Measurements from ENCODE around the gene KSR1.

The KSR1 gene

DNA sequence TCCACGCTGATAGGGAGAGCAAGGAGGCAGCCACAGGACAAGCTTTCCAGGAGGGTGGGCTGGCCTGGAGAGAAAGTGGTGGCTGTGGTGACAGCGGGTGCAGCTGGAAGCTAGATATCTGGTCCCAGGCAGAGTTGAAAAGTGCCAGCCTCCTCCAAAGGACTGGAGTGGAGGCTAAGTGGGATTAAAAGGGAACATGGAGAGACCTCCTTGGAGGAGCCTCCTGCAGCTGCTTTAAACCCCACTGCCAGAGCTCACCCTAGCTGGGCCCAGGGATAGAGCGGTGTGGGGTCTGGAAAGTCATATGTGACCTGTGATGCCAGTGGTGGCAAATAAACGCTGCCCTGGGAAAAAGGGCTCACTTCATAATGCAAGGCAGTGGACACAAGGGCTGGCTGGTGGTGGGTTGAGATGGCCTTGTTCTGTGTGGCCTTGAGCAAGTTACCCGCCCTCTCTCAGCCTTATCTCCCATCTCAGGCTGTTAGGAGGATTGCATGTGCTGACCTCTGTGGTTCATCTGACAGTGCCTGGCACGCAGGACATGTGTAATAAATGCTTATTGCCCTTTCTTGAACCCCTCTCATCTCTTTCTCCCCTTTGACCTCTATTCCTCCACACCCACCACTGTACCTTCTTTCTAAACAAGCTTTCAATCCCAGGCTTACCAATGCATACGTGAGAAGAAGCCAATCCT, 113.8 kb downstream of the KSR1 start:
- DNase-seq (ENCODE audit: low spot score) = no peak

DNA sequence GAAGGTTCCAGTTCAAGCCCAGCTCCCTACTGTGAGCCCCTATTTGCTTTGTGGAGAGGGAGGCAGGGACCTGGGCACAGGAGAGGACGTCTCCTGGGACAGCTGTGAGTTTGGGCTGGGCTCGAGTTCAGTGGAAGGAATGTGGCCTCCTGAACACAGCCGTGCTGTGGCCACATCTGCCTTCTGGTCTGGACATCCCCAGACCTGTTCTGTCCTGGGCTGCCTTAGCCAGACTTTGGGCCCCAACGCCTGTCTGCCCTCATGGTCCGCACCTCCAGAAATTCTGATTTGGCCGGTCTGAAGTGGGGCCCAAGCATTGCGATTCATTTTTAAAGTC, 114.3 kb downstream of the KSR1 start:
- no peak for DNase-seq (ENCODE audit: low spot score)

DNA sequence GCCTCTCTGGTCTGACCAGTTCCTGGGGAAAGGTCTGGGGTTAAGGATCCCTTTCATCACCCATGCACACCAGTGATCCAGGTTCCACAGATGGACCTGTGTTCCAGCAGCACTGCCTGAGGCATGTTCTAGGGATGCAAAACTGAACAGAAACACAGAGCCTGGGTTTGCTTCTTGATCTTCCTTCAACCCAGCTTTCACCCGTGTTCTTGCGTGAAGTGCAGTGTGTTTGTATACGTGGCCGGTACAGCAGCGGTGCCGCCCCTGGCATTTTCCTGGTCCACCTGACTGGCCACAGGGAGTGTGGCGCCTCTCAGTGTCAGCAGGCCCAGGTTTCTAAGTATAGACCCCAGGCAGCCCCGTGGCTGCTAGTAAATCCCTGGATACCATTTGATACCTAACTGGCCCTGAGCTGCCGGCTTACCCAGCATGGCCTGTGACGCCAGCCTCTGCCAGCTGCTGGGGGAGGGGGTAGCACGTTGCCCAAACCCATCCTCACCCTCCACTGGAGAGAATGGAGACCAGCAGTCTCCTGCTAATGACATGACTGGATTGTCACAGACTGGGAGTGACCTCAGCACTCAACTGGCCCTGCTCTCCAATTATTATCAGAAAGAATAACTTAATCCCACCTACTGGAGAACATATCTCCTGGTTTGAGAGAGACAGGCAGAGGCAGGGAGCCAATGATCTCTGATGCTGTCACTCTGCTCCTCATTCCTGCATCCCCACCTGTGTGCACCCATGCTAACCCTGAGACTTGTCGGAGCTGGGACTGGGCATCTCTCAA, 115.5 kb downstream of the KSR1 start:
- DNase-seq (ENCODE audit: low spot score) = no peak

DNA sequence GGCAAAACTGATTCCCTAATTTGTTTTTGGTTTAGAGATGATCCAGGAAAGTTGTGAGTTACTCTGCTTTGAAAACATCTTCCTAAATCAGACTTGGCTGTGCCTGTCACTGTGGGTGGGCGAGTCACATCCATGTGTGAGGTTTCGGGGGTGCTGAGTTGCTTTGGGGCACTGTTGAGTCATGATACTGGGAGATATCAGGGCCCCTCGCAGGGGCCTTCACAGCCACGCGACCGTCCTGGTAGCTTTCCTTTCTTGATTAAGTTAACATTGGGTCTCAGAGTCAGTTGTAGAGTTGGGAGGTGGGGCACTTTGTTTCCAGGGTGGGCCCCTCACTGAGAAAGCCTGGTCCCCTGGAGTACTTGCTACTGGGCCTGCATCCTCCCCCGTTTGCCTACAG, 116.4 kb downstream of the KSR1 start:
- no peak for DNase-seq (ENCODE audit: low spot score)

DNA sequence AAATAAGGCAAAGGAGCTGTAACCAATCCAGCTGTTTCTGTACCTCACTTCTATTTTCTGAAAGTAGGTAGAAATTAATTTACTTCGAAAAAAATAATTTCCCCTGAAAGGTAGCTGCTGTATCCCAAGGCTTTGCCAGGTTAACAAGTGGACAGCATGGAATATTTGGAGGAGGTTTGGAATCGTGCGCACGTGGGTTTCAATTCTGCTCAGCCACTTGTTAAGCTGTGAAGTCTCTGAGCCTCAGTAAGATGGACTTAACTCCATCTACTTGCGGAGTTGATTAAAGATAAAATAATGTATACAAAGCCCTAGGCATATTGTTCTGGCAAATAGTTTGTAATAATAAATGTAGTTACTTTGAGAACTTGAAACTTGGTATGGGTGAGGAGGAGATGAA, 117.3 kb downstream of the KSR1 start:
- DNase-seq (ENCODE audit: low spot score) = no peak

DNA sequence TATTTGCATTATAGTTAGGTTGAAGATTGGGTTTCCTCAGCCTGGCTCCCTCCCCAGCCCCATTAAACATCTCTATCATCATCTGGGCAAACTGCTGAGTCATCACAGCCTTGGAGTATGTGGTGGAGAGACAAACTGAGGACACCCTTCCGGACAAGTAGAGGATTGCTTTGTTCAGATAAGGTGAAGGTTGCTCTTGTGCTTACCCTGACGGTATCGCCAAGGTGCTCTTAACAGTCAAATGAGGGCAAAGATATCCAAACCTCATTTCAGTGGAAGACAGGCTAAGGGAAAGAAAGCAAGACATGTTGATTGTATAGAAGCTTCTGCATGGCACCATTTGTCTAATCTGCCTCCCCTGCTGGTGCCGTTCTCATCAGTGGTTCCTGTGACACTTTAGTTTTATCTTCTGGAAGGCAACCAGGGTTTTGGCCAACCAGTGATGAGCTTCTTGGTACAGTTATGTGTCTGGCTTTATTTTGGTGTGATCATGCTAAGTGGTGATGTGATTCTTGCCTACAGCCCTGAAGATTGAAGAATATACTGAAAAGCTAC, 117.8 kb downstream of the KSR1 start:
- DNase-seq (ENCODE audit: low spot score) = no peak

DNA sequence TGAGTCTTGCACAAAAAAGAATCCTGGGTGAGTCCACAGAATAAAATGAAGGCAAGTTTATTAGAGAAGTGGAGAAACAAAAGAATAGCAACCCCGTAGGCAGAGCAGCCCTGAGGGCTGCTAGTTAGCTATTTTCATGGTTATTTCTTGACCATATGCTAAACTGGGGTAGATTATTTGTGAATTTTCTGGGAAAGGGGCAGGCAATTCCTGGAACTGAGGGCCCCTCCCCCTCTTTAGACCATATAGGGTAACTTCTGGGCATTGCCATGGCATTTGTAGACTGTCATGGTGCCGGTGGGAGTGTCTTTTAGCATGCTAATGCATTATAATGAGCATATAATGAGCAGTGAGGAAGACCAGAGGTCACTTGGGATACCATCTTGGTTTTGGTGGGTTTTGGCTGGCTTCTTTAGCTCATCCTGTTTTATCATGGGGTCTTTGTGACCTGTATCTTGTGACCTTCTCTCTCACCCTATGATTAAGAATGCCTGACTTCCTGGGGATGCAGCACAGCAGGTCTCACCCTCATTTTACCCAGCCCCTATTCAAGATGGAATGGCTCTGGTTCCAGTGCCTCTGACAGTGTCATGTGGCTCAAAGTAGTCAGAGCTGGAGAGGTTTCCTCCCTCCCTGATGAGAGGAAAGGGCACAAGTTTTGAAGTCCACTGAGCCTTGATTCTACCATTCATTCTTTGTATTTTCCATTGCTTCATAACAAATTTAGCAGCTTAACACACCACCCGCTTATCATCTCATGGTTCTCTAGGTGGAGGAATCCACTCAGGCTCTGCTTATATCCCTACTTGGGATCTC, 119.1 kb downstream of the KSR1 start:
- DNase-seq (ENCODE audit: low spot score) = no peak

DNA sequence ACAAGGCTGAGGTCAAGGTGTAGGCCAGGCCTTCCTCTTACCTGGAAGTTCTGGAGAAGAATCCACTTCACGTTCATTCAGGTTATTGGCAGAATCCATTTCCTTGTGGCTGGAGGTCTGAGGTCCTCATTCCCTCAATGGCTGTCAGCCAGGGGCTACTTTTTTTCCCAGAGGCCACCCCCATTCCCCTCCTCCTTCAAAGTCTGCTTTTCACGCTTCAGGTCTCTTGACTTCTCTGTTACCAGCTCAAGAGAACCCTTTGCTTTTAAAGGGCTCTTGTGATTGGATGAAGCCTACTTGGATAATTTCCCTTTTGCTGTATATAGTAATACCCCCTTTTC, 119.6 kb downstream of the KSR1 start:
- DNase-seq (ENCODE audit: low spot score) = no peak

DNA sequence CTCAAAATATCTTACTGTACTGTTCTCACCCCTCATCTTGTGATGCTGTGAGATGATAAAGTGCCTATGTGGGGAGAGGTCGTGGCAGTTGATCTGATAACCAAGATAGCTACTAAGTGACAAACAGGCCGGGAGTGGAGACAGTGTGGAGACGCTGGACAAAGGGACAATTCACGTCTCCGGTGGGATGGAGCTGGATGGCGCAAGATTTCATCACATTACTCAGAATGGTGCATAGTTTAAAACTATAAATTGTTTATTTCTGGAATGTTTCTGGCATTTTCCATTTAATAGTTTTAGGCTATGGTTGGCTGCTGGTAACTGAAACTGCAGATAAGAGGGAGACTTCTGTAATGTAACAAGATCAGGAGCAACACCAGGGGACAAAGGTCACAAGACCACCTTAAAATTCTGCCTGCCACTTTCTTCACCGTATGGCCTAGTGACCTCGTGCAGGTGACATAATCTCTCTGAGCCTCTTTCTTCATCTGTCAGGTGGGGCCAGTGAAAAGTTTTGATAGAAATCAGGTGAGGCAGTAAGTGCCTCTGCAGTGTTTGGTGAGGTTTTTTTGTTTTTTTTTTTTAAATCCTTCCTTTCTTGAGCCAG, 120.3 kb downstream of the KSR1 start:
- DNase-seq (ENCODE audit: low spot score) = no peak

DNA sequence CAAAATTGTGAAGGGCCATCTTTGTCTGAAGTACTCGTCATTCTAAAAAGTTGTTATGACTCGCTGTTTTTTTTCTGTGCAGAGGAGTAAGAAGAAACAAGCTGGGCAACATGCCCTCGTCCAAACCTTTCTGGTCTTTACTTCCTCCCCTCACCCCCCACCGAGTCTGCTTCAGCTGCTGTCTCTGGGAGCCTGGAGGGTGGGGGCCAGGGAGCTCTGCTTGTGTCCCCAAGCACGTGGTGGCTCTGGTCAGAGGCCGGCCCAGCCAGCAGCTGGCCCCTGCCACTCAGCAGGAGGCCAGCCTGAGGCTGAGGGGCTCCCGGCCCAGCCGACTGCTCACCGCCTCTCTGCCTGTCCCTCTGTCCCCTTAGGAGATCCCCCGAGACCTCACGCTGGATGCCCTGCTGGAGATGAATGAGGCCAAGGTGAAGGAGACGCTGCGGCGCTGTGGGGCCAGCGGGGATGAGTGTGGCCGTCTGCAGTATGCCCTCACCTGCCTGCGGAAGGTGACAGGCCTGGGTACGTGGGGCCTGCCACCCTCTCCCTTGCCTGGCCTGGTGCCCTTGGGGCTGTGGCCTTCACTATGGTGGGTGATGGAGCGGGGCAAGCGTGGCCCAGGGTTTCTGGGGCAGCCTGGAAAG, 121.0 kb downstream of the KSR1 start:
- DNase-seq (ENCODE audit: low spot score) = peak; percentile 83

DNA sequence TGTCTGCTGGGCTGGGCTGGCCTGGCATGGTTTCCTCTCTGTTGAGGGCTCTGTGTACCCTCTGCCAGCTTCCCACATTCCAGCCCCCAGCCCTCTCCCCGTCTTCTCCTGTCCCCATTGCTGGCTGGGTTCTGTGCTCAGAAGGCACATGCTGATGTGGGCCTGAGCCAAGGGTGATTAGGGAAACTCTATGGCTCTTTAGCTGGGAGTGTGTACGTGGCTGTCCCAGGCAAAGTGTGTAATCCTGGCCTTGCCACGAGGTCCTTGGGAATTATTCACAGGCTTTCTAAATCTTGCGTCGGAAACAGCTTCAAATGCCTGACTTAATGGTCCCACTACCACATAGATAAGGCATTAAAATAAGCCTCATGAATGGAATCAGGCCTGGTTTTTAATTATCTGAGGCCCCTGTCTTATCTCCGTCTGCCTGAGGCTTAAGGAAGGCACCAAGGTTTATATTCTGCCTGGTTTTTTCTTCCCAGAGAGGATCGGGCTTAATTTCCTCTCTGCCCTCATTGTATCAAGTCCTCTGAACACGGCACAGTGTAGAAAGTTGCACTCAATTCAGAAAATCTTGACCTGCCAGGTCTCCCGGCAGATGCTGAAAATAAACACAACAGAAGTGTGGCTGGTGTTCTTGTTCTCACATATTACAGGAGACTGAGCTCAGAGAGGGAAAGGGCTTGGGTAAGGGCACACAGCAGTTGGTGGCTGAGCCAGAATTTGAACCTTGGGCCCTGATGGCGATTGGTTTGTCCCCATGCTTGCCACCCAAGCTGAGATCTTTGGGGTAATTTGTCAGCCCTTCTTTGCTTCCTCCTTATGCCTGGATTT, 121.9 kb downstream of the KSR1 start:
- no peak for DNase-seq (ENCODE audit: low spot score)

DNA sequence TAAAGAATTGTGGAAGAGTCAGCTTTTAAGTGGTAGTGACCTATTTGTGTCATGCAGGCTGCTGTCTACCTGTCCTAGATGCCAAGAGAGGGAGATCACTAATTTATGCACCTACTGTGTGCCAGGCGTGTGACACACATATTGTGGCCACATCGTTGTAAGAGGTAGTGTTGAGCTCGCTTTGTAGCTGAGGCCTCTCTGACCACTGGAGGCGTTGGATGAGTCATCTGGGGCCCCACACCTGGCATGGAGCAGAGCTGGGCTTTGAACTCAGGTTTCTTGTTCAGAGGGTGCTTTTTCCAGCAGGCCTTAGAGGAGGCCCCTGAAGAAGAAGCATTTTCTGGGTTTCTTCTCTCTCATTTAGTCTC, 122.5 kb downstream of the KSR1 start:
- no peak for DNase-seq (ENCODE audit: low spot score)

DNA sequence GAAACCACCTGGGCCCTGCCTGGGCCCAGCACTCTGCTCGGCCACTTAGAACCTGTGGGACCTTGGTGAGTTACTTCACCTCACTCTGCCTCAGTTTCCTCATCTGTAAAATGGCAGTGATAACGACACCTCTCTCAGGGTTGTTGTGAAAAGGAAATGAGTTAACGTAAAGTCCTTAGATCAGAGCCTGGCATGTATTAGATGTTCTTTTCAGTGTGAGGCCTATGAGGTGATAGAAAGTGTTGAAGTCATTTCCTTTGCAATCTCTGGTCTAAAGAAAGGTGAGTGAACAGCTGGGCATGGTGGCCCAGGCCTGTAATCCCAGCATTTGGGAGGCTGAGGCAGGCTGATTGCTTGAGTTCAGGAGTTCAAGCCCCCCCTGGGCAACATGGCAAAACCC, 123.1 kb downstream of the KSR1 start:
- DNase-seq (ENCODE audit: low spot score) = no peak

DNA sequence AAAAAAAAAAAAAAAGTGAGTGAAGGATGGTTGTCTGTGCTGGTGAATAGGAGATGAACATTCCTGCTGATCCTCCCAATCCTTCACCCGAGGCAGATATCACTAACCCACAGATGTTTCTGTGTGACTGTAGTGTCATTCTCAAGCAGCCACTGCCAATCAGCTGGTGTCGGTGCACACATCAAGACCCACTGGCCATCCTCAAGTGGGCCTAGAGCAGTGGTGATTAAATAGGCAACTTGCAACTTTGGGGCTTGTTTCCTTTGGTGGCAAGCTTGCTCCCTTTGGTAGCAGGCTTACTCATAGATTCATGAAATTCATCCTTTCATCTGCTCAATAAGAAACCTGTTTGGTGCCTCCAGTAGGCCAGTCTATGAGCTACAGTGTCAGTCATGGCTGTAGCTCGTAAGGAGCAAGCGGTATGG, 123.7 kb downstream of the KSR1 start:
- DNase-seq (ENCODE audit: low spot score) = no peak

DNA sequence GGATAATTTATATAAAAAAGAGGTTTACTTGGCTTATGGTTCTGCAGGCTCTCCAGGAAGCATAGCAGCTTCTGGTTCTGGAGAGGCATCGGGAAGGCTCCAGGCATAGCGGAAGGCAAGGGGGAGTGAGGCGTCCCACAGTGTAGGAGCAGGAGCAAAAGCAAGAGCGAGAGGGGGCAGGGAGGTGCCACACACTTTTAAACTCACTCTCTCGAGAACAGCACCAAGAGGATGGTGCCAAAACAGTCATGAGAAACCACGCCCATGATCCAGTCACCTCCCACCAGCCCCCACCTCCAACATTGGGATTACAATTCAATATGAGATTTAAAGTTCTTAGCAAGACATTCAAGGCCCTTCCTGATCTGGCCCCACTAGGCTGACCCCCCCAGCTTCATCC, 124.8 kb downstream of the KSR1 start:
- DNase-seq (ENCODE audit: low spot score) = no peak

DNA sequence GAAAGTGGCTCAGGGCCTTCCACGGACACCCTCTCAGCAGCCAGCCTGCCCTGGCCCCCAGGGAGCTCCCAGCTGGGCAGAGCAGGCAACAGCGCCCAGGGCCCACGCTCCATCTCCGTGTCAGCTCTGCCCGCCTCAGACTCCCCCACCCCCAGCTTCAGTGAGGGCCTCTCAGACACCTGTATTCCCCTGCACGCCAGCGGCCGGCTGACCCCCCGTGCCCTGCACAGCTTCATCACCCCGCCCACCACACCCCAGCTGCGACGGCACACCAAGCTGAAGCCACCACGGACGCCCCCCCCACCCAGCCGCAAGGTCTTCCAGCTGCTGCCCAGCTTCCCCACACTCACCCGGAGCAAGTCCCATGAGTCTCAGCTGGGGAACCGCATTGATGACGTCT, 126.4 kb downstream of the KSR1 start:
- DNase-seq (ENCODE audit: low spot score) = no peak

DNA sequence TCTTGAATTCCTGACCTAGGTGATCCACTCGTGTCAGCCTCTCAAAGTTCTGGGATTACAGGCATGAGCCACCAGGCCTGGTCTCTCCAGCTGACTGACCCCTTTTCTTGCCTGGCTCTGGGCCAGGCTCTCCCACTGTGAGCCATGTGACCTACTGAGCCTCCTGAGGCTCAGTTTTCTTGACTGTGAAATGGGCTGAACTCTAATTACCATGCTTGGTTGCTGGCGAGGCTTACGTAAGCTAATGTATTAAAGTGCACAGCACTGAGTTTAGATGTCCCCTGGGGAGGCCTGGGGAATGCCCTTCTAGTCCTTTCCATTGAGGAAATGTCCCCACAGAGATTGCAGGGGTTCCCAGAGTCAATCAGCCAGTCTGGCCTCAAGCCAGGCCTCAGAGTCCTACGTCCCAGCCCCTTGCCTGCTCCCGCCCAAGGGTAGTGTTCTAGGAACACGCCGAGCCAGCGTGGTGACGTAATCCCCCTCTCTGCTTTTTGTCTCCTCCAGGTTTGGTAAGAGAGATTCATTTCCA, 129.0 kb downstream of the KSR1 start:
- DNase-seq (ENCODE audit: low spot score) = no peak

DNA sequence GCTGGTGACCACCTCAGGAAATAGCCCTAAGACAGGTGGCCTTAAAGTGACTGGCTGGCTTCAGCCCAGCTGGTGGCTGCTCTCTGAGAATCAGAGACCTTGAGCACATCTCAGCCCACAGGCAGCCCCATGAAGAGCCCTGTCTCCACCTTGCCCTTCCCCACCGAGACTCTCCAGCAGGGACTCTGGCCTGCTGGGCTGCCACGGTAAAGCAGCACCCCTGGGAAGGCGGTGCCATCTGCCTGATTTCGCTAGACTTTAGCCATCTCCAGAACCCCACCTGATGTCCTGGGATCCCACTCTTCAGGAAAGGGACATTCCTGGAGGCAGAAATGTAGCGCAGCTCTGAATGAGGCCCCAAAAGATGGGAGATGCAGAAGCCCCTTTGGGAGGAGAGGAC, 129.5 kb downstream of the KSR1 start:
- no peak for DNase-seq (ENCODE audit: low spot score)

DNA sequence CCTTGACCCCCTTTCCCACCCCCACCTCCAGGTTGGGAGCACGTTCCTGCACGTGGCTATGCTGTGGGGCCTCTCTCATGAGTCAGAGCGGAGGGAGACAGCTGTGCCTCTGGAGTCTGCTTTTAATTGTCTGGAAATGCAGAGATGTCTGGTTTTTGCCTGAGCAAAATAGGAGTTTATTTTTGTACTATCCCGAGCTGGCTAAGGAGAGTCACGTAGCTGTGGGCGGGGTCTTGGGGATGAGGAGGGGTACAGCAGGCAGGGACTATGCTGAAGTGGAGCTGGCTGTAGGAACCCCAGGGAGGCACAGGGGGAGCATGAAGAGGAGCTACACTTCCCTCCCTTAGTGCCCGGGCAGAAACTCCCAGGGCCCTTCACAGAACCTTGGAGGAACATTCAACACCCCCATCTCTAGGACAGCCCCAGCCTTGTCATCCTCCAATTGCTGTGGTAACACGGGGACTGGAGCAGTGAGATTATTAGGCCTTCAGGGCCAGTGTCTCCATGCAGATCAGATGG, 130.0 kb downstream of the KSR1 start:
- no peak for DNase-seq (ENCODE audit: low spot score)

DNA sequence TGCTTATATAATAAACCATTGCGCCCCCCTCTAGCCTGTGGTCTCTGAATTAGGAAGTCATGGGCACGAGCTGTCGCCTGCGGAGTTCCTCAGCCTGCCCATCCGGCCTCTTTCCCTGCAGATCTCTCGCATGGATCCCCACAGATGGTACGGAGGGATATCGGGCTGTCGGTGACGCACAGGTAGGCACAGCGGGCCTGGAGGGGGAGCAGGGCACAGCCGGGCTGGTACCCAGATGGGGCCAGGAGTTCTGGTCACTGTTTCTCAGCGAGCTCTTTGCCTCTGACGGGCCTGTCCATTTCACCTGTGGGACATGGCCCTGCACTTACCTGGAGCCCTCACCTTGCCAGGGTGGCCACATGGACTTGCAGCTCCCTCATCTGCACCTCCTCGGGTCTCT, 132.1 kb downstream of the KSR1 start:
- DNase-seq (ENCODE audit: low spot score) = no peak

DNA sequence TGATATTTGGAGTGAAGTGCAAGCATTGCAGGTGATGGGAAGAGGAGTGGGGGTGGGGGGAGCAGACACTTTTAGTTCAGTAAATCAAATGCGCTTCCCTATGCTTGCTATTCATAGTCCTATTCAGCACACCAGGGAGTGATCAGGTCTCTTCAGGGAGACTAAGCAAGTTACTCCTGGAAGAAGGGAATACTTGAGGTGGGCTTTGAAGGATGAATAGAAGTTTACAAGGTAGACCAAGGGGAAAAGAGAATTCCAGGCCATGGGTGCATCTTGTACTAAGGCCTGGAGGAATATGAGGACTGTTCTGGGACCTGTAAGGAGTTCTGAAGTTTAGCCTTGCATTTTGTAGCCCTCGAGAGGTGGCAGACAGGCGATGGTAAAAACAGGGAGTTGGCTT, 134.6 kb downstream of the KSR1 start:
- no peak for DNase-seq (ENCODE audit: low spot score)

Measured in Ammon's horn (tissue), 1 donor.